ENCODE measurements around the gene KIDINS220. TPM values are rescaled to one million over a fixed set of nuclear protein-coding genes. Genes with fewer than 3 reads are reported as not detected.

The KIDINS220 gene
- polyA plus RNA-seq, result 52.9 TPM
- long read RNA-seq, donor 1, partial matches to known transcripts, result 0 of 1 reads
- long read RNA-seq, donor 1, other reads (novel, unspliced or antisense), result 0 of 1 reads
- long read RNA-seq, donor 2, full-length matches to known transcripts, result 2 of 2 reads
- long read RNA-seq, donor 2, partial matches to known transcripts, result 0 of 2 reads
- long read RNA-seq, donor 2, other reads (novel, unspliced or antisense), result 0 of 2 reads
- long read RNA-seq, donor 3, result 0 reads
- long read RNA-seq, donor 4, result 0 reads
- long read RNA-seq, donor 5, partial matches to known transcripts, result 5 of 6 reads
- long read RNA-seq, donor 5, other reads (novel, unspliced or antisense), result 0 of 6 reads
- long read RNA-seq, donor 6, partial matches to known transcripts, result 0 of 3 reads
- long read RNA-seq, donor 6, other reads (novel, unspliced or antisense), result 0 of 3 reads
- long read RNA-seq, donor 7, partial matches to known transcripts, result 0 of 1 reads
- long read RNA-seq, donor 7, other reads (novel, unspliced or antisense), result 0 of 1 reads
- long read RNA-seq, donor 8, partial matches to known transcripts, result 0 of 2 reads
- long read RNA-seq, donor 8, other reads (novel, unspliced or antisense), result 0 of 2 reads
- long read RNA-seq, donor 9, partial matches to known transcripts, result 0 of 2 reads
- long read RNA-seq, donor 9, other reads (novel, unspliced or antisense), result 0 of 2 reads
- long read RNA-seq, donor 10, result 0 reads
- long read RNA-seq, donor 11, partial matches to known transcripts, result 0 of 1 reads
- long read RNA-seq, donor 11, other reads (novel, unspliced or antisense), result 0 of 1 reads

- DNase-seq, result peak; percentile 79 to 85
- H3K36me3 ChIP-seq (ENCODE audit: control insufficient read depth, insufficient read depth, low read length), result no peaks in the 10 kb centered on the region
- H3K27ac ChIP-seq (ENCODE audit: low read length), result peak within 1 kb of the TSS; percentile 59
- no peaks in the 10 kb centered on the region for H3K9me3 ChIP-seq (ENCODE audit: control insufficient read depth, low read depth, low read length)
- peak within 1 kb of the TSS; percentile 88 for H3K4me3 ChIP-seq (ENCODE audit: low read length)
- no CpG with 5 or more reads among the region's 67 CpGs for WGBS (ENCODE audit: insufficient coverage, low lambda C conversion rate)
- peaks cover 7% of the 10 kb centered on the region for H3K4me1 ChIP-seq (ENCODE audit: control insufficient read depth, insufficient read depth, low read length)
- H3K27me3 ChIP-seq (ENCODE audit: control insufficient read depth, insufficient read depth, low read length), result no peaks in the 10 kb centered on the region
These were observed at the start of gene KIDINS220 for GRCh38 chr2:8836971-8837794. Gene KIDINS220, minus strand, starts transcription at chr2:8837613. Its CDS starts 10,520 bp downstream, at chr2:8827093.

- H3K27ac ChIP-seq (ENCODE audit: low read length), result no peak overlapping the region
- no peaks in the 10 kb centered on the region for H3K36me3 ChIP-seq (ENCODE audit: control insufficient read depth, insufficient read depth, low read length)
- no peaks in the 10 kb centered on the region for H3K27me3 ChIP-seq (ENCODE audit: control insufficient read depth, insufficient read depth, low read length)
- no peak overlapping the region for H3K4me3 ChIP-seq (ENCODE audit: low read length)
- no peaks in the 10 kb centered on the region for H3K9me3 ChIP-seq (ENCODE audit: control insufficient read depth, low read depth, low read length)
- WGBS (ENCODE audit: insufficient coverage, low lambda C conversion rate), result 71% methylated on average over 1 of the region's 2 CpGs
- peaks cover 8% of the 10 kb centered on the region for H3K4me1 ChIP-seq (ENCODE audit: control insufficient read depth, insufficient read depth, low read length)
- DNase-seq, result no peak
These were observed 49.5 kb upstream of the KIDINS220 start for GRCh38 chr2:8886876-8887275.

- WGBS (ENCODE audit: insufficient coverage, low lambda C conversion rate), result no CpG with 5 or more reads among the region's 1 CpG
- H3K4me1 ChIP-seq (ENCODE audit: control insufficient read depth, insufficient read depth, low read length), result peaks cover 8% of the 10 kb centered on the region
- no peaks in the 10 kb centered on the region for H3K36me3 ChIP-seq (ENCODE audit: control insufficient read depth, insufficient read depth, low read length)
- H3K27ac ChIP-seq (ENCODE audit: low read length), result peak overlapping the region; percentile 6
- no peak overlapping the region for H3K4me3 ChIP-seq (ENCODE audit: low read length)
- H3K27me3 ChIP-seq (ENCODE audit: control insufficient read depth, insufficient read depth, low read length), result no peaks in the 10 kb centered on the region
- no peaks in the 10 kb centered on the region for H3K9me3 ChIP-seq (ENCODE audit: control insufficient read depth, low read depth, low read length)
- DNase-seq, result peak; percentile 13 to 67
These were observed 48.7 kb upstream of the KIDINS220 start for GRCh38 chr2:8886202-8886518.

- H3K27ac ChIP-seq (ENCODE audit: low read length), result peak overlapping the region; percentile 6
These were observed 48.2 kb upstream of the KIDINS220 start for GRCh38 chr2:8885449-8886201.

GRCh38 chr2:8884812-8885211, 47.4 kb upstream of the KIDINS220 start:
- no peak for DNase-seq
- WGBS (ENCODE audit: insufficient coverage, low lambda C conversion rate), result 100% methylated on average over 1 of the region's 4 CpGs

More at GRCh38 chr2:8885449-8886201, 48.2 kb upstream of the KIDINS220 start:
- Histone ChIP-seq H3K9me3 (ENCODE audit: control insufficient read depth, low read depth, low read length) (no peaks in the 10 kb centered on the region), H3K4me3 (ENCODE audit: low read length) (no peak overlapping the region), H3K4me1 (ENCODE audit: control insufficient read depth, insufficient read depth, low read length) (peaks cover 8% of the 10 kb centered on the region), H3K36me3 (ENCODE audit: control insufficient read depth, insufficient read depth, low read length) (no peaks in the 10 kb centered on the region), H3K27me3 (ENCODE audit: control insufficient read depth, insufficient read depth, low read length) (no peaks in the 10 kb centered on the region)
- no peak for DNase-seq
- no CpG with 5 or more reads among the region's 7 CpGs for WGBS (ENCODE audit: insufficient coverage, low lambda C conversion rate)

GRCh38 chr2:8882094-8882493, 44.7 kb upstream of the KIDINS220 start:
- H3K27me3 ChIP-seq (ENCODE audit: control insufficient read depth, insufficient read depth, low read length), result no peaks in the 10 kb centered on the region
- H3K4me1 ChIP-seq (ENCODE audit: control insufficient read depth, insufficient read depth, low read length), result peaks cover 8% of the 10 kb centered on the region
- H3K36me3 ChIP-seq (ENCODE audit: control insufficient read depth, insufficient read depth, low read length), result no peaks in the 10 kb centered on the region
- no peaks in the 10 kb centered on the region for H3K9me3 ChIP-seq (ENCODE audit: control insufficient read depth, low read depth, low read length)
- no peak overlapping the region for H3K27ac ChIP-seq (ENCODE audit: low read length)
- DNase-seq, result no peak
- no peak overlapping the region for H3K4me3 ChIP-seq (ENCODE audit: low read length)
- no CpG with 5 or more reads among the region's 5 CpGs for WGBS (ENCODE audit: insufficient coverage, low lambda C conversion rate)

More at GRCh38 chr2:8884812-8885211, 47.4 kb upstream of the KIDINS220 start:
- no peak overlapping the region for H3K4me3 ChIP-seq (ENCODE audit: low read length)
- no peaks in the 10 kb centered on the region for H3K27me3 ChIP-seq (ENCODE audit: control insufficient read depth, insufficient read depth, low read length)
- peaks cover 8% of the 10 kb centered on the region for H3K4me1 ChIP-seq (ENCODE audit: control insufficient read depth, insufficient read depth, low read length)
- no peaks in the 10 kb centered on the region for H3K36me3 ChIP-seq (ENCODE audit: control insufficient read depth, insufficient read depth, low read length)
- no peaks in the 10 kb centered on the region for H3K9me3 ChIP-seq (ENCODE audit: control insufficient read depth, low read depth, low read length)
- no peak overlapping the region for H3K27ac ChIP-seq (ENCODE audit: low read length)

GRCh38 chr2:8877894-8878293, 40.5 kb upstream of the KIDINS220 start:
- no peaks in the 10 kb centered on the region for H3K27me3 ChIP-seq (ENCODE audit: control insufficient read depth, insufficient read depth, low read length)
- no peak for DNase-seq
- no peak overlapping the region for H3K27ac ChIP-seq (ENCODE audit: low read length)
- no peaks in the 10 kb centered on the region for H3K9me3 ChIP-seq (ENCODE audit: control insufficient read depth, low read depth, low read length)
- no peaks in the 10 kb centered on the region for H3K36me3 ChIP-seq (ENCODE audit: control insufficient read depth, insufficient read depth, low read length)
- no peaks in the 10 kb centered on the region for H3K4me1 ChIP-seq (ENCODE audit: control insufficient read depth, insufficient read depth, low read length)
- no peak overlapping the region for H3K4me3 ChIP-seq (ENCODE audit: low read length)
- WGBS (ENCODE audit: insufficient coverage, low lambda C conversion rate), result no CpG with 5 or more reads among the region's 4 CpGs

- Histone ChIP-seq H3K4me3 (ENCODE audit: low read length) (no peak overlapping the region), H3K4me1 (ENCODE audit: control insufficient read depth, insufficient read depth, low read length) (no peaks in the 10 kb centered on the region), H3K36me3 (ENCODE audit: control insufficient read depth, insufficient read depth, low read length) (no peaks in the 10 kb centered on the region), H3K27me3 (ENCODE audit: control insufficient read depth, insufficient read depth, low read length) (no peaks in the 10 kb centered on the region), H3K9me3 (ENCODE audit: control insufficient read depth, low read depth, low read length) (no peaks in the 10 kb centered on the region), H3K27ac (ENCODE audit: low read length) (no peak overlapping the region)
- DNase-seq, result no peak
- WGBS (ENCODE audit: insufficient coverage, low lambda C conversion rate), result no CpG with 5 or more reads among the region's 4 CpGs
These were observed 39.9 kb upstream of the KIDINS220 start for GRCh38 chr2:8877332-8877731.

GRCh38 chr2:8876628-8877027, 39.2 kb upstream of the KIDINS220 start:
- Histone ChIP-seq H3K27ac (ENCODE audit: low read length) (no peak overlapping the region), H3K4me3 (ENCODE audit: low read length) (no peak overlapping the region), H3K27me3 (ENCODE audit: control insufficient read depth, insufficient read depth, low read length) (no peaks in the 10 kb centered on the region), H3K4me1 (ENCODE audit: control insufficient read depth, insufficient read depth, low read length) (no peaks in the 10 kb centered on the region), H3K9me3 (ENCODE audit: control insufficient read depth, low read depth, low read length) (no peaks in the 10 kb centered on the region), H3K36me3 (ENCODE audit: control insufficient read depth, insufficient read depth, low read length) (no peaks in the 10 kb centered on the region)
- DNase-seq, result no peak

All from large intestine (tissue), 12 donors.